ENCODE data around the gene DOK1.

Gene DOK1

GRCh38 chr2:74603282-74604000 lies 48.9 kb downstream of the DOK1 start:
- no peak for DNase-seq (ENCODE audit: low spot score)

GRCh38 chr2:74606927-74607326 lies 52.4 kb downstream of the DOK1 start:
- no peak for DNase-seq (ENCODE audit: low spot score)
